Dedifferentiated amniotic fluid mesenchymal stem cell (primary cell): ENCODE data around the gene ADGRG4.
"Not testable (repeated sequence)": the region's sequence is repeated elsewhere in the genome, so short reads cannot be mapped to it uniquely, and the experiment has no call there.

Source experiments
- DNase-seq: peaks from one replicate; pipeline ENCODE4 v3.0.0-alpha.2; 2016; ENCODE audit errors: extremely low spot score

The ADGRG4 gene, protein sequence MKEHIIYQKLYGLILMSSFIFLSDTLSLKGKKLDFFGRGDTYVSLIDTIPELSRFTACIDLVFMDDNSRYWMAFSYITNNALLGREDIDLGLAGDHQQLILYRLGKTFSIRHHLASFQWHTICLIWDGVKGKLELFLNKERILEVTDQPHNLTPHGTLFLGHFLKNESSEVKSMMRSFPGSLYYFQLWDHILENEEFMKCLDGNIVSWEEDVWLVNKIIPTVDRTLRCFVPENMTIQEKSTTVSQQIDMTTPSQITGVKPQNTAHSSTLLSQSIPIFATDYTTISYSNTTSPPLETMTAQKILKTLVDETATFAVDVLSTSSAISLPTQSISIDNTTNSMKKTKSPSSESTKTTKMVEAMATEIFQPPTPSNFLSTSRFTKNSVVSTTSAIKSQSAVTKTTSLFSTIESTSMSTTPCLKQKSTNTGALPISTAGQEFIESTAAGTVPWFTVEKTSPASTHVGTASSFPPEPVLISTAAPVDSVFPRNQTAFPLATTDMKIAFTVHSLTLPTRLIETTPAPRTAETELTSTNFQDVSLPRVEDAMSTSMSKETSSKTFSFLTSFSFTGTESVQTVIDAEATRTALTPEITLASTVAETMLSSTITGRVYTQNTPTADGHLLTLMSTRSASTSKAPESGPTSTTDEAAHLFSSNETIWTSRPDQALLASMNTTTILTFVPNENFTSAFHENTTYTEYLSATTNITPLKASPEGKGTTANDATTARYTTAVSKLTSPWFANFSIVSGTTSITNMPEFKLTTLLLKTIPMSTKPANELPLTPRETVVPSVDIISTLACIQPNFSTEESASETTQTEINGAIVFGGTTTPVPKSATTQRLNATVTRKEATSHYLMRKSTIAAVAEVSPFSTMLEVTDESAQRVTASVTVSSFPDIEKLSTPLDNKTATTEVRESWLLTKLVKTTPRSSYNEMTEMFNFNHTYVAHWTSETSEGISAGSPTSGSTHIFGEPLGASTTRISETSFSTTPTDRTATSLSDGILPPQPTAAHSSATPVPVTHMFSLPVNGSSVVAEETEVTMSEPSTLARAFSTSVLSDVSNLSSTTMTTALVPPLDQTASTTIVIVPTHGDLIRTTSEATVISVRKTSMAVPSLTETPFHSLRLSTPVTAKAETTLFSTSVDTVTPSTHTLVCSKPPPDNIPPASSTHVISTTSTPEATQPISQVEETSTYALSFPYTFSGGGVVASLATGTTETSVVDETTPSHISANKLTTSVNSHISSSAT (N-terminal part only)

DNA sequence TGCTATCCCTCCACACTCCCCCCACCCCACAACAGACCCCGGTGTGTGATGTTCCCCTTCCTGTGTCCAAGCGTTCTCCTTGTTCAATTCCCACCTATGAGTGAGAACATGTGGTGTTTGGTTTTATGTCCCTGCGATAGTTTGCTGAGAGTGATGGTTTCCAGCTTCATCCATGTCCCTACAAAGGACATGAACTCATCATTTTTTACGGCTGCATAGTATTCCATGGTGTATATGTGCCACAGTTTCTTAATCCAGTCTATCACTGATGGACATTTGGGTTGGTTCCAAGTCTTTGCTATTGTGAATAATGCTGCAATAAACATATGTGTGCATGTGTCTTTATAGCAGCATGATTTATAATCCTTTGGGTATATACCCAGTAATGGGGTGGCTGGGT, at the start of gene ADGRG4:
ADGRG4 (plus strand) TSS at position 243 of the 400 bp plus-strand sequence. CDS start 7,815 bp downstream, outside the sequence.
- not testable (repeated sequence) for DNase-seq

DNA sequence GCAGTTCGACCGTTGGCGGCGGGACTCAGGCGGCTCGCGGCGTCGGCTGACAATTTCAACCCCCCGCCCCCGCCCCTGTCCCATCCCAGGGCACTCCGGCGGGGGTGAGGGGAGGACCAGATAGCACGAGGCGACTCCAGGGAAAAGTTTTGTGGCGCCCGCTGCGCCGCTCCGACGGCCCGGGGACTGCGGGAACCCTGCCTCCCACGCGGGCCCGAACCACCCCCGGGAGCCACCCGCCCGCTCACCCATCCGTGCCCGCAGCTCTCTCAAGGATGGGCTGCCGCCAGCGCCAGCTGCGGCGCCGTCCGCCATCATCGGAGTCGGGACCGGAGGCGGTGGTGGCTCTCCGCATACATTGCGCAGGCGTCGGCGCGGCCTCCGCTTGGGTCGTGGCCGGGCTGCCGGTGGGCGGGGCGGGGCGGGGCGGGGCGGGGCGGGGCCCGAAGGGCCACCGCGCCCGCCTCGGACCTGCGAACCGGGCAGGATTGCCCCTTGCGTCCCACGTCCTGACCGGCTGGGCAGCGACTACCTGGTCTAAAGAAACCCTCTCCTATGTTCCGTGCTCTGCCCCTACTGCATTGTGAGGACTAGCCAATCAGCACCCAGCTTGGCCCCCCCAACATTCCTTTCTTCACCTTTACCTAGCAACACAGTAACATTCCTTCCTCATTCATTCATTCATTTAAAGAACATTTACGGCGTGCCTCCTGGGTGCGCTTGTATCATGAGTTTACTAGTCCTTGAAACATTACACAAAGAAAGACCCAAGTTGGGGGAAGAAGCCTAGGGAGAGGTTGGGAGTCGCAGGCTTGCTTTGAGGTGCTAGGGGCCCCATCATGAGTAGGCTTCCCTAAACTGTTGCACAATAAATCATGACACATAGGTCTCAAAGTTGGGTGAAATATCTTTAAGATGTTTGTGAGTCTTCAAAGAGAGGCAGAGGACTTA, 49.4 kb upstream of the ADGRG4 start, which contains the start of gene MAP7D3:
MAP7D3 (minus strand) TSS at position 360 of the 951 bp plus-strand sequence; CDS start at position 318, 42 bp downstream.
- no peak for DNase-seq

DNA sequence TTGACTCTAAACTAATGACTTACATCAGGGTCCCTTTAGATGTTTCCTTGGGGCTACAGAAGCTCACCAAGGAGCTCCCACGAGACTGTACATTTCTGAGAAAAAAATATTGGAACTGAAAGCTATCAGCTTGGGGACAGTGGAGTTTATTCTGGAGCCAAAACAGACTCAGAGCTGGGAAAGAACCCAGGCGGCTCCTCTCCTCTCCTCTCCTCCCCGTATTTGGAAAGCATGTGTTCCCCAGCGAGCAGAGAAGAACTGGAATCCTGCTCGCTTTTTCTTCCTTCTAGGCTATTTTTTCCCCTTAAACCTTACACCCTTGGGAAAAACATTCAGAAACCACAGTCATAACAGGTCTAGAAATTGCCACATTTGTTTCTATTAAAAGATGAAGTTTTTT, 45.2 kb upstream of the ADGRG4 start:
- DNase-seq: no peak

- no peak for DNase-seq
Measured at GRCh38 chrX:136256026-136256425, 44.7 kb upstream of the ADGRG4 start.

DNA sequence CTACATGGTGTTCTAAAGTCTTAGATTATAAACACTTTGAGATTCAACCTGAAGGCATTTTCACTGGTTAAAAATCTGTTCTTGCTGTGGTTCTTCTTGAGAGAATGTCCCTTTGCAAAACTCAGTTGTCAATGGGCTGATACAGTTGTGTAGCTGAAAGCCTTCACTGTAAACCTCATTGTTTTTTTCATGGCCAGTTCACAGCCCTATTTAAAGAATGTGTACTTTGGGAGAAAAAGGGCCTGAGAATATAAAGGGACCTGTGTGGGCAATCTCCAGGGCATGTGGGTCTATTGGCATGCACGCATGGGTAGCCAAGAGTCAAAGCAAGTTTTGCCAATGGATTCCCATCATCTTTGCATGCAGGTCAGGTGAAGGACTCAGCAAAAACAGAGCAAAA, 41.8 kb upstream of the ADGRG4 start:
- no peak for DNase-seq

- peak; percentile 38 for DNase-seq
Measured at GRCh38 chrX:136259543-136259942, 41.2 kb upstream of the ADGRG4 start.

DNA sequence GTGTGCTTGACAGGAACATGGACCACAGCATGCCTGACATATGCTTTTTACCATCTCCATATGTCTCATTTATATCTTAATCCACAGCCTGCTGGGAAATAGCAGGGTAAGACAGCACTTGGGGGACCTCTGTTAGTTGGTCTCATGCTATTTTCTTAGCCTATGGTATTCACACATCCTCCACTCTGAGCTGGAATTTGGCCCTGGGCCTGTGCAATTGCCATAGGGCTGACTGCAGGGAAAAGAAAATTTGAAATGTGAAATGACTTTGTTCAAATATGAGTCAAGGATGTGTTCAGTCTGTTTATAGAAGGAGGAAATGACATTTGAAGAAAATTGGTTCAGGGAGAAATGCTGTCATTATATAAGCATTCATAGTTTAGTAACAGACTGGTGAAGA, 40.0 kb upstream of the ADGRG4 start:
- peak; percentile 77 for DNase-seq

- no peak for DNase-seq
Measured at GRCh38 chrX:136261321-136261720, 39.4 kb upstream of the ADGRG4 start.

- DNase-seq: no peak
Measured at GRCh38 chrX:136262243-136262642, 38.5 kb upstream of the ADGRG4 start.

GRCh38 chrX:136262812-136263315, 37.9 kb upstream of the ADGRG4 start:
- DNase-seq: no peak

DNA sequence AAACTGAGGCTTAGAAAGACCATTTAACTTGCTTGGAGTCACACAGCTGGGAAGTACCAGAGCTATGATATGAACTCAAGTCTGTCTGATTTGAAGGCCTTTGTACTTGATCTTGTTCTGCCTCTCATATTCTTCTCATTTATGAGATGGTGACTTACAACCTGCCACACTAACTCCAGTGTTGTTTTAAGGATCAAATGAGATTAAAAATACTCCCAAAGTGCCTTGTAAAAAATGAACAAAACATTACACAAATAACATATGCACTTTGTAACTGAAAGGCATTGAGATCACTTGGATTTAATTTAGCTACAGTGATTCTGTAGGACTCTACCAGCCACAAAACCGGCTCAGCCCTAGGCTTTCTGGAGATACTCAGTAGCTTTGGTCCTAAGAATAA, 33.9 kb upstream of the ADGRG4 start:
- no peak for DNase-seq

DNA sequence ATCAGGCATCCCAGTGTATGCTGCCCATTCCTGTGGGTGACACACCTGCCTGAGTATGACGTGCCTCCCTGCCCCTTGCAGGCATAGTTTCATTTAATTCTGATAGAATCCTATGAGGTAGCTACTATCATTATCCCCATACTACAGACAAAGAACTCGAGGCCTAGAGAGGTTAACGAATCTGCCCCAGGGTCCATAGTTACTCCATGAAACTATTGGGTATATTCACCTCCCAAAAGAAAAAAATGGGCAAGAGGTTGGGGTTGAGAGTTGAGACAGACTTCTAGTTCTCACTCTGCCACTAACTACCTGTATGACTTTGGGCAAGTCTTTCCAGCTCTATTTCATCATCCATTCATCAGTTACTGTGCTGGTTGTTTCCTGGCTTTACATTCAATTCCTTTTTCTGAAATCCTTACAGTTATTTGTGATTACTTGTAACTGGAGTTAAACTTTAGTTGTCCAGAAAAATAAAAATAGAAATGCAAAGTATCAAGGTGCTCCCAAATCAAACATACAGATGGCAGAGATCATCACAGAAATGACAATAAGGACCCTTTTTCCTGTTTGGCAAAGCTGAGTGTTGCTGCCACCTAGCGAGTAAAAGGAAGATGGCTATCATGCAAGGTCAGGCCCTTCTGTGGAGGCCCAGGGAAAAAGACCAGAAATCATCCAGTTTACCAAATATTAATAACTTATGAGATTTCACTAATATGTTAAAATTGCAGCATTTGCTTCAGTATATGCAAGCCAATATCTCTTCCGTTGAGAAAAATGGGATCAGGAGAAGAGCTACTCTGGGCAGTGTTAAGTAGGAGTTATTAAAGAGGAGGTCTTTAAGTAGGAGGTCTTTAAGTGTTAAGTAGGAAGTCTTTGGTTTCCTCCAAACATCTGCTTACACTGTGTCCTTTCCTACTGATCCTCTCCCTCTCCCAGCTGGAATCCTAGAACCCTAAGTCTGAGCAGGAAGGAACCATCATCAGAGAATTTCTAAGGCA, 32.4 kb upstream of the ADGRG4 start:
- peak; percentile 59 for DNase-seq

DNA sequence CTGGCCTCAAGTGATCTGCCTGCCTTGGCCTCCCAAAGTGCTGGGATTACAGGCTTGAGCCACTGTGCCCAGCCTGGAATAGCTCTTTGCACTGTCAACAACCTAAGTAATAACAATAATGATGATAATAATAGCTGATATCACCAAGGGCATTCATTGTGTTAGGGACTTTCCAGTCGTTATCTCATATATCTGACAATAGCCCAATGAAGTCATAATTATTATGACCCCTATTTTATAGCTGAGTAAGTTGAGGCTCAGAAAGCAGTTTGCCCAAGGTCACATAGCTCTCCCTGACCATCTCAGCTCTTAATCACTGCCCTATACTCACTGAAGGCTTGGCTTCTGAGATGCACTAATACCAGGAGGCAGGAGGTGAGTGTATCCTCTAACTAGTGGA, 30.8 kb upstream of the ADGRG4 start:
- no peak for DNase-seq

- no peak for DNase-seq
Measured at GRCh38 chrX:136271300-136271699, 29.5 kb upstream of the ADGRG4 start.

- no peak for DNase-seq
Measured at GRCh38 chrX:136272325-136272724, 28.4 kb upstream of the ADGRG4 start.

DNA sequence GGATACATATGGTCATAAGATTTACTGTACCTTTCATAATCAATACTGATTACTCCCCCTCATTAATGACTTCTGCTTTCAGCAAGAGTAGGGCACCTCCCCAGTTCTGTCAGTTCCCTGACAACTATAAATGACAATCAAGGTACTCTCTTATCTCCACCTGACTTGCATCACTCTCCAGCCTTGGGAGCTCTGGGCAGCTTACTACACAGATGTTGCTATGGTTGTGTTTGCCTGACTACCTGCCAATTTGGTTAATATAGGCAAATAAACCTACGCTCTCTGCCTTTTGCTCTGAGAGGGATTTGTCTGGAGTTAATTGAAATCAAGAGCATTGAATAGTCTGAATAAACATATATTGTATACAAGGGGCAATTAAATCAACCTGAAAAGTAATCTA, 26.8 kb upstream of the ADGRG4 start:
- no peak for DNase-seq

GRCh38 chrX:136275553-136275952, 25.2 kb upstream of the ADGRG4 start:
- no peak for DNase-seq

DNA sequence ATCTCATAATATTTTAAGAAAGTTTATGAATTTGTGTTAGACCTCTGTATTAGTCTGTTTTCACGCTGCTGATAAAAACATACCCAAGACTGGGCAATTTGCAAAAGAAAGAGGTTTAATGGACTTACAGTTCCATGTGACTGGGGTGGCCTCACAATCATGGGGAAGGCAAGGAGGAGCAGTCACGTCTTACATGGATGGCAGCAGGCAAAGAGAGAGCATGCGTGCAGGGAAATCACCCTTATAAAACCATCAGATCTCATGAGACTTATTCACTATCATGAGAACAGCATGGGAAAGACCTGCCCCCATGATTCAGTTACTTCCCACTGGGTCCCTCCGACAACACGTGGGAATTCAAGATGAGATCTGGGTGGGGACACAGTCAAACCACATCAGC, 14.4 kb upstream of the ADGRG4 start:
- DNase-seq: not testable (repeated sequence)

DNA sequence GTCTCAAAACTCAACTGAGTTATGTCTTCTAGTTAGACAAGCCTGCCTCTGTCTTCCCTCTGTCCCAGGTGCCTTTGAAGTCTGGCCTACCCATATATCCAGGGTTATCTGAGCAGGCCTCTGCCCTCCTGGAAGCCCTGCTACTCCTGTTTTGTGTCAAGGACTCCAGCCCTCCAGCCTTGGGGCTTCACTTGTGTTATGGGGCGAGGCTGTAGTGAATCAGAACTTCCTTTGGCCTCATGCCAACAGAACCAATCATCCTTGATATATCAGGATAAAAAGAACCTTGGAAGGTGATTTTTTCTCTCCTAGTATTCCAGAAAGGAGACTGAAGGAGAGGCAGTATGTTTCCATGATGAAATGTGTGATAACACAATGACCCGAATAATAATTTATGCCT, 8.9 kb upstream of the ADGRG4 start:
- no peak for DNase-seq
